Transverse colon (tissue), 4 donors: ENCODE measurements around the gene LRBA. TPM values are rescaled to one million over a fixed set of nuclear protein-coding genes. Genes with fewer than 3 reads are reported as not detected.

Experiments
- DNase-seq: peaks from one replicate; pipeline ENCODE4 v3.0.0-alpha.2; 2019
- H3K27ac ChIP-seq, 4 donors: fragments of 200-600 bp; sonication (generic); 2 replicates each; pipeline ENCODE4 v1.5.1; 2016 to 2018; ENCODE audit warnings: inconsistent platforms in 4 of 4
- H3K27me3 ChIP-seq: fragments of 200-600 bp; sonication (generic); 2 replicates; pipeline ENCODE4 v1.5.1; 2017; ENCODE audit warnings: inconsistent platforms
- H3K36me3 ChIP-seq, 4 donors: fragments of 200-600 bp; sonication (generic); 2 replicates each; pipeline ENCODE4 v1.5.1; 2017 to 2019; ENCODE audit warnings: inconsistent platforms in 4 of 4
- H3K4me1 ChIP-seq, 4 donors: fragments of 200-600 bp; sonication (generic); 2 replicates each; pipeline ENCODE4 v1.5.1; 2017 to 2020; ENCODE audit warnings: inconsistent platforms in 4 of 4
- H3K4me3 ChIP-seq, 4 donors: fragments of 200-600 bp; sonication (generic); 1 replicate in 1 of 4; 2 replicates in 3 of 4; pipeline versions ENCODE4 v1.5.1 to v1.6.1; 2017 to 2019; ENCODE audit warnings: inconsistent platforms in 4 of 4
- H3K9me3 ChIP-seq, 2 donors: fragments of 200-600 bp; sonication (generic); 2 replicates each; pipeline ENCODE4 v1.5.1; 2017 to 2019; ENCODE audit warnings: inconsistent platforms in 2 of 2
- CTCF ChIP-seq, 5 experiments: fragments of 200-600 bp in 3 of 5; fragments of 450-650 bp in 2 of 5; sonication (generic) in 3 of 5; IDR thresholded peaks; 1 replicate in 2 of 5; 2 replicates in 3 of 5; pipeline ENCODE4 v1.5.1; 2016 to 2017; ENCODE audit warnings: antibody characterized with exemption in 5 of 5, inconsistent platforms in 3 of 5, mild to moderate bottlenecking in 2 of 5, moderate library complexity in 1 of 5
- EP300 ChIP-seq: sonication (generic); formaldehyde crosslinking; IDR thresholded peaks from one replicate; pipeline ENCODE4 v1.6.1; 2017; ENCODE audit warnings: antibody characterized with exemption, low read depth
- POLR2A ChIP-seq: fragments of 450-650 bp; IDR thresholded peaks from one replicate; pipeline ENCODE4 v1.6.1; 2016; ENCODE audit warnings: antibody characterized with exemption, mild to moderate bottlenecking, moderate library complexity
- POLR2AphosphoS5 ChIP-seq, 3 donors: sonication (generic); formaldehyde crosslinking; IDR thresholded peaks; one replicate each; pipeline ENCODE4 v1.6.1; 2016; ENCODE audit warnings: antibody characterized with exemption in 3 of 3
- WGBS, 2 donors: methylation state at CpG; one replicate each; pipeline ENCODE4 v1.1.5; 2018; ENCODE audit warnings: low coverage in 1 of 2; 5-methylcytosine and 5-hydroxymethylcytosine counted together
- in situ Hi-C, 4 donors: fragments of 200-750 bp; cut with MboI; loops; one replicate each; pipeline versions ENCODE4 v1.15.0 to v1.15.1; 2017; ENCODE audit warnings: low sequenced_read_pairs in 3 of 4, low pct_ligation_motif_present in 1 of 4, low pct_unique_long_range_greater_than_20kb in 1 of 4
- intact Hi-C: fragments of 100-400 bp; cut with DNase I; formaldehyde crosslinking; loops from one replicate; pipeline ENCODE4 v1.15.1; 2023; ENCODE audit warnings: low total_unique reads
- total RNA-seq, 4 donors: library from RNA; depleted of rRNA; stranded (reverse); fragments of >200 nt; gene quantifications; one replicate each; pipeline ENCODE4 v1.1.0, GENCODE V29; 2016

LRBA gene
- total RNA-seq, 4 donors from 2014 or later = 82.7 to 125 (median 112) TPM

- intact Hi-C loops = no loop called here
- no peak overlapping the region for H3K4me3 ChIP-seq
- H3K4me1 ChIP-seq = no peaks in the 10 kb centered on the region
- no peaks in the 10 kb centered on the region for H3K9me3 ChIP-seq
- in situ Hi-C loops = no loop called here
- DNase-seq = no peak
- H3K27ac ChIP-seq = no peak overlapping the region
- TF ChIP-seq POLR2AphosphoS5 (IDR thresholded peaks at IDR 0.05) (no peak), CTCF (IDR thresholded peaks at IDR 0.05) (no peak), EP300 (no peak), POLR2A (no peak)
- no peaks in the 10 kb centered on the region for H3K27me3 ChIP-seq
- H3K36me3 ChIP-seq = peaks cover 0 to 6% (median 0%) of the 10 kb centered on the region in 4 donors
- WGBS, 2 donors = 72 to 79% methylated on average over 2 of the region's 2 CpGs
Measured at GRCh38 chr4:150462743-150463142, 552.3 kb downstream of the LRBA start.

- Histone ChIP-seq H3K36me3 (peaks cover 0 to 6% (median 0%) of the 10 kb centered on the region in 4 donors), H3K4me3 (no peak overlapping the region), H3K27me3 (no peaks in the 10 kb centered on the region), H3K9me3 (no peaks in the 10 kb centered on the region), H3K4me1 (no peaks in the 10 kb centered on the region), H3K27ac (no peak overlapping the region)
- intact Hi-C loops = no loop called here
- WGBS, 2 donors = 93 to 100% methylated on average over 1 of the region's 1 CpG
- in situ Hi-C loops = no loop called here
- TF ChIP-seq CTCF (IDR thresholded peaks at IDR 0.05) (no peak), POLR2A (no peak), POLR2AphosphoS5 (IDR thresholded peaks at IDR 0.05) (no peak), EP300 (no peak)
- DNase-seq = no peak
Measured at GRCh38 chr4:150461957-150462356, 553.1 kb downstream of the LRBA start.

GRCh38 chr4:150457802-150458201 lies 557.3 kb downstream of the LRBA start:
- Histone ChIP-seq H3K4me3 (no peak overlapping the region), H3K27ac (no peak overlapping the region), H3K9me3 (no peaks in the 10 kb centered on the region), H3K27me3 (no peaks in the 10 kb centered on the region), H3K4me1 (no peaks in the 10 kb centered on the region), H3K36me3 (no peaks in the 10 kb centered on the region)
- TF ChIP-seq EP300 (no peak), CTCF (IDR thresholded peaks at IDR 0.05) (no peak), POLR2A (no peak), POLR2AphosphoS5 (IDR thresholded peaks at IDR 0.05) (no peak)
- intact Hi-C loops (no loop called here), in situ Hi-C loops (no loop called here)
- no peak for DNase-seq
- WGBS, 2 donors = 67 to 73% methylated on average over 1 of the region's 1 CpG

- in situ Hi-C loops = no loop called here
- WGBS, 2 donors = 84 to 88% methylated on average over 3 of the region's 3 CpGs
- no peak for TF ChIP-seq POLR2A
- no peak for TF ChIP-seq CTCF (IDR thresholded peaks at IDR 0.05)
- no peak for TF ChIP-seq POLR2AphosphoS5 (IDR thresholded peaks at IDR 0.05)
- no peak for TF ChIP-seq EP300
Measured at GRCh38 chr4:150451883-150452282, 563.2 kb downstream of the LRBA start.

More at GRCh38 chr4:150451883-150452282, 563.2 kb downstream of the LRBA start:
- H3K27ac ChIP-seq = no peak overlapping the region
- H3K4me3 ChIP-seq = no peak overlapping the region
- intact Hi-C loops = no loop called here
- no peaks in the 10 kb centered on the region for H3K4me1 ChIP-seq
- H3K27me3 ChIP-seq = no peaks in the 10 kb centered on the region
- no peak for DNase-seq
- H3K36me3 ChIP-seq = no peaks in the 10 kb centered on the region
- H3K9me3 ChIP-seq = no peaks in the 10 kb centered on the region
